Measurements from ENCODE around the gene GUCY1B1.

Gene GUCY1B1

GRCh38 chr4:155811083-155811482 lies 52.3 kb downstream of the GUCY1B1 start:
- no peak for TF ChIP-seq CTCF (IDR thresholded peaks at IDR 0.05; ENCODE audit: low read depth, low read length)
- H3K4me3 ChIP-seq (ENCODE audit: low read depth, low read length) = no peak overlapping the region

- no peak overlapping the region for H3K4me3 ChIP-seq (ENCODE audit: low read depth, low read length)
- TF ChIP-seq CTCF (IDR thresholded peaks at IDR 0.05; ENCODE audit: low read depth, low read length) = no peak
These were observed 59.8 kb downstream of the GUCY1B1 start for GRCh38 chr4:155818639-155819038.

GRCh38 chr4:155819066-155819465 lies 60.2 kb downstream of the GUCY1B1 start:
- TF ChIP-seq CTCF (IDR thresholded peaks at IDR 0.05; ENCODE audit: low read depth, low read length) = no peak
- H3K4me3 ChIP-seq (ENCODE audit: low read depth, low read length) = no peak overlapping the region

GRCh38 chr4:155820887-155821518 lies 62.2 kb downstream of the GUCY1B1 start:
- no peak for TF ChIP-seq CTCF (IDR thresholded peaks at IDR 0.05; ENCODE audit: low read depth, low read length)
- H3K4me3 ChIP-seq (ENCODE audit: low read depth, low read length) = no peak overlapping the region

- no peak for TF ChIP-seq CTCF (IDR thresholded peaks at IDR 0.05; ENCODE audit: low read depth, low read length)
- H3K4me3 ChIP-seq (ENCODE audit: low read depth, low read length) = no peak overlapping the region
These were observed 63.8 kb downstream of the GUCY1B1 start for GRCh38 chr4:155822572-155822971.

- no peak for TF ChIP-seq CTCF (IDR thresholded peaks at IDR 0.05; ENCODE audit: low read depth, low read length)
- H3K4me3 ChIP-seq (ENCODE audit: low read depth, low read length) = no peak overlapping the region
These were observed 69.8 kb downstream of the GUCY1B1 start for GRCh38 chr4:155828628-155829027.

- no peak overlapping the region for H3K4me3 ChIP-seq (ENCODE audit: low read depth, low read length)
- no peak for TF ChIP-seq CTCF (IDR thresholded peaks at IDR 0.05; ENCODE audit: low read depth, low read length)
These were observed 73.8 kb downstream of the GUCY1B1 start for GRCh38 chr4:155832664-155833063.
